Mesendoderm (in vitro differentiated cells): Measurements from ENCODE around the gene UHRF2.

Experiments used
- DNase-seq: peaks from one replicate; pipeline ENCODE4 v3.0.0; 2013
- H2AK5ac ChIP-seq: 2 replicates; pipeline ENCODE4 v1.6.1; 2013; ENCODE audit warnings: low read length, inconsistent platforms
- H2BK120ac ChIP-seq: 2 replicates; pipeline ENCODE4 v1.6.1; 2013; ENCODE audit warnings: low read depth, mild to moderate bottlenecking, low read length, moderate library complexity, mixed read lengths
- H2BK15ac ChIP-seq: replicated peaks from 2 replicates; pipeline ENCODE4 v1.6.1; 2013; ENCODE audit warnings: low read depth, mild to moderate bottlenecking, moderate library complexity
- H2BK5ac ChIP-seq: 2 replicates; pipeline ENCODE4 v1.6.1; 2013; ENCODE audit warnings: low read length, inconsistent platforms
- H3K18ac ChIP-seq: 2 replicates; pipeline ENCODE4 v1.6.1; 2013; ENCODE audit warnings: mild to moderate bottlenecking, low read length, mixed read lengths
- H3K23ac ChIP-seq: one replicate; pipeline ENCODE4 v1.6.1; 2013; ENCODE audit warnings: low read length
- H3K27ac ChIP-seq: 2 replicates; pipeline ENCODE4 v1.5.1; 2013; ENCODE audit warnings: low read depth, mild to moderate bottlenecking, inconsistent platforms, low read length, moderate library complexity
- H3K27me3 ChIP-seq: 2 replicates; pipeline ENCODE4 v1.6.1; 2013; ENCODE audit warnings: low read length, control low read depth, mild to moderate bottlenecking, inconsistent platforms; ENCODE audit not compliant: insufficient read depth, poor library complexity
- H3K36me3 ChIP-seq: 2 replicates; pipeline ENCODE4 v1.6.1; 2013; ENCODE audit warnings: low read length, inconsistent platforms; ENCODE audit not compliant: control insufficient read depth, insufficient read depth
- H3K4ac ChIP-seq: one replicate; pipeline ENCODE4 v1.6.1; 2013; ENCODE audit warnings: low read depth, mild to moderate bottlenecking, low read length, moderate library complexity
- H3K4me1 ChIP-seq: 2 replicates; pipeline ENCODE4 v1.6.1; 2013; ENCODE audit warnings: low read depth, low read length, inconsistent platforms; ENCODE audit not compliant: control insufficient read depth
- H3K4me2 ChIP-seq: 2 replicates; pipeline ENCODE4 v1.6.1; 2013; ENCODE audit warnings: low read length
- H3K4me3 ChIP-seq: 2 replicates; pipeline ENCODE4 v1.5.1; 2013; ENCODE audit warnings: mild to moderate bottlenecking, low read length
- H3K56ac ChIP-seq: one replicate; pipeline ENCODE4 v1.6.1; 2013; ENCODE audit warnings: low read length
- H3K79me1 ChIP-seq: 2 replicates; pipeline ENCODE4 v1.6.1; 2013; ENCODE audit warnings: low read length, inconsistent platforms
- H3K79me2 ChIP-seq: 2 replicates; pipeline ENCODE4 v1.6.1; 2013; ENCODE audit warnings: mild to moderate bottlenecking, low read length; ENCODE audit not compliant: control insufficient read depth, insufficient read depth
- H3K9ac ChIP-seq: 2 replicates; pipeline ENCODE4 v1.6.1; 2013; ENCODE audit warnings: low read length, inconsistent platforms
- H4K5ac ChIP-seq: one replicate; pipeline ENCODE4 v1.6.1; 2013; ENCODE audit warnings: low read length
- H4K8ac ChIP-seq: one replicate; pipeline ENCODE4 v1.6.1; 2013; ENCODE audit warnings: low read depth, mild to moderate bottlenecking, control low read depth, low read length, moderate library complexity
- WGBS: extraction: QIAGEN DNeasy Blood & Tissue Kit; methylation state at CpG from one replicate; pipeline ENCODE4 v1.1.7; 2013; ENCODE audit warnings: low lambda C conversion rate, missing lambda C conversion rate; ENCODE audit not compliant: insufficient coverage; ENCODE audit errors: extremely low coverage; 5-methylcytosine and 5-hydroxymethylcytosine counted together

Gene UHRF2

GRCh38 chr9:6498982-6499381 is 86.0 kb downstream of the UHRF2 start:
- H4K8ac ChIP-seq = no peak overlapping the region
- no peak overlapping the region for H3K23ac ChIP-seq
- H2BK120ac ChIP-seq = no peak overlapping the region
- no peak overlapping the region for H2BK5ac ChIP-seq
- peaks cover 4% of the 10 kb centered on the region for H3K36me3 ChIP-seq
- DNase-seq = no peak
- H3K4me1 ChIP-seq = no peaks in the 10 kb centered on the region
- no peak overlapping the region for H2AK5ac ChIP-seq
- no peak overlapping the region for H3K27ac ChIP-seq
- H3K79me2 ChIP-seq = no peaks in the 10 kb centered on the region
- H3K4ac ChIP-seq = no peak overlapping the region
- no peak overlapping the region for H4K5ac ChIP-seq
- H3K18ac ChIP-seq = no peak overlapping the region
- no peaks in the 10 kb centered on the region for H3K79me1 ChIP-seq
- no CpG with 5 or more reads among the region's 1 CpG for WGBS
- H3K4me3 ChIP-seq = no peak overlapping the region
- no peaks in the 10 kb centered on the region for H3K27me3 ChIP-seq
- H3K56ac ChIP-seq = no peak overlapping the region
- H3K9ac ChIP-seq = no peak overlapping the region
- H2BK15ac ChIP-seq = no peak overlapping the region
- H3K4me2 ChIP-seq = no peak overlapping the region

DNA sequence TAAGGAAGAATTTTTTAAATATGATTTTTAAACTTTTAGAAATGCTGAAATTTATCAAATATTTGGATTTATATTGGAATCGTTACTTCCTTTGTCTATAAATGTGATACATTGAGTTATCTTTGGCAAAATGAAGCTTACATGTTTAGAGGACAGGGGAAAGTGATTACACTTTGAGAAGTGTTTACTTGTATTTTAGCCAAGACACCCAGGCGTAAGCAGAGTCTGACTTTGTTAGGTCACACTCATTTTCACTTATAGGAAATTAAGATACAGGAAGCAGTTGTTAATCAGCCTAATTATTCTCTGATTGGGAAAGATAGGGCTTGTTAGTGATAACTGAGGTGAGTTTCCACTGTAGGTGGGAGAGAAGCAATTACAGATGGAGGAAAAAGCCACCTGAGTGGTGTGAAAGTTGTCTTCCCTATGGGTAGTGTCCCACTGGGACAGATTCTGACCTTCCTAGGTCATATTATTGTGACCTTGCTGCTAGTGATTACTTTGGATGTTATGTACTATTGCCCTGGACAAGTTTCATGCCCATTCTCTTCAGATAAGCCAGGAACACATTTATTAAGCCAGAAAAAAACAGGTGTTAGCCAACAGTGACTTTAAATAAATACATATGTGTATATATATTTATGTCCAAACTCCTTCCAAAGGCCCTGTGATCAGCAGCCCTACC is 88.7 kb downstream of the UHRF2 start:
- Histone ChIP-seq H4K5ac (no peak overlapping the region), H3K79me1 (no peaks in the 10 kb centered on the region), H2AK5ac (no peak overlapping the region), H3K9ac (no peak overlapping the region), H2BK120ac (no peak overlapping the region), H3K23ac (no peak overlapping the region), H3K27ac (no peak overlapping the region), H4K8ac (no peak overlapping the region), H3K4me2 (no peak overlapping the region), H3K4me1 (no peaks in the 10 kb centered on the region), H3K4ac (no peak overlapping the region), H3K56ac (no peak overlapping the region), H3K79me2 (no peaks in the 10 kb centered on the region), H3K18ac (no peak overlapping the region), H2BK15ac (no peak overlapping the region), H2BK5ac (no peak overlapping the region), H3K27me3 (no peaks in the 10 kb centered on the region), H3K4me3 (no peak overlapping the region), H3K36me3 (peaks cover 5% of the 10 kb centered on the region)
- WGBS = 100% methylated on average over 1 of the region's 2 CpGs
- DNase-seq = peak; percentile 35

DNA sequence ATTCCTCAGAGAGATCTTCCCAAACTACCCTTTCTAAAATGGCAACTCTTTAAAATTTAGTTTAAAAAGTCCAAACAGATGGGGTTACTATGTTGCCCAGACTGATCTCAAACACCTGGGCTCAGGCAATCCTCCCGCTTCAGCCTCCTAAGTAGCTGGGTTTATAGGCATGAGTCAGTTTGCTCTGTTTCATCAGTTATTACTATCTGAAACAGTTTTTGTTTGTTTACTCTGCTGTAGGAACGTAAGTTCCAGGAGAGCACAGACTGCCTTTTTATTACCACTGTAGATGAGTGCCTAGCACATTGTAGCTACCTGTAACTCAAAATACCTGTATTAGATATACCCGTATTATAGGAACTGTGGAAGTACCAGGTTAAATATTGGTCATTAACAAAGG is 89.4 kb downstream of the UHRF2 start:
- H4K8ac ChIP-seq = no peak overlapping the region

DNA sequence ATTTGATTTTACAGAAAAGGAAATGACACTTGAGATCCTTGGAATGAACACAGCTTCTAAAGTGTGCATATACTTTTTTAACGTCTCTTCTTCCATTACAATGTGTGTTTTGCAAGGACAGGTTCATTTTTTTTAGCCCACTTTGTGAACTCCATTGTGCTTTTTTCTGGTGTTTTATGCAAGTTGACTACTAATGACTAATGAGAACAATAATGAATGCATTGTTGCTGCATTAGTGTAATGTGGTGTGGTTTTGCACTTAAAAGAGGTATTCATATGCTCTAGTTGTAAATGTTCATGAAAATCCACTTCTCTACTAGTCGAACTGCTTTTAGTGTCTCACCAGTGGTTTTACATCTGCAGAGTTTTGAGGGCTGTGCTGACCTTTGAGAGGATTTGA is 93.6 kb downstream of the UHRF2 start:
- DNase-seq = no peak
- H3K9ac ChIP-seq = no peak overlapping the region
- no peak overlapping the region for H3K4me3 ChIP-seq
- H3K36me3 ChIP-seq = peaks cover 4% of the 10 kb centered on the region
- H2BK5ac ChIP-seq = no peak overlapping the region
- no peak overlapping the region for H2AK5ac ChIP-seq
- no peaks in the 10 kb centered on the region for H3K79me2 ChIP-seq
- H3K18ac ChIP-seq = no peak overlapping the region
- no peak overlapping the region for H4K8ac ChIP-seq
- H3K4me1 ChIP-seq = no peaks in the 10 kb centered on the region
- H3K56ac ChIP-seq = no peak overlapping the region
- no peak overlapping the region for H4K5ac ChIP-seq
- H3K4me2 ChIP-seq = no peak overlapping the region
- H3K4ac ChIP-seq = no peak overlapping the region
- no peak overlapping the region for H3K27ac ChIP-seq
- H3K23ac ChIP-seq = no peak overlapping the region
- H3K27me3 ChIP-seq = no peaks in the 10 kb centered on the region
- WGBS = no CpG with 5 or more reads among the region's 2 CpGs
- H2BK15ac ChIP-seq = no peak overlapping the region
- H2BK120ac ChIP-seq = no peak overlapping the region
- no peaks in the 10 kb centered on the region for H3K79me1 ChIP-seq

More for the DNA sequence above, 89.4 kb downstream of the UHRF2 start:
- H3K18ac ChIP-seq = no peak overlapping the region
- no peak overlapping the region for H4K5ac ChIP-seq
- H2AK5ac ChIP-seq = no peak overlapping the region
- no peak overlapping the region for H3K27ac ChIP-seq
- H2BK5ac ChIP-seq = no peak overlapping the region
- DNase-seq = no peak
- no peak overlapping the region for H3K56ac ChIP-seq
- no peaks in the 10 kb centered on the region for H3K79me1 ChIP-seq
- H3K4me1 ChIP-seq = no peaks in the 10 kb centered on the region
- no peak overlapping the region for H2BK15ac ChIP-seq
- H3K27me3 ChIP-seq = no peaks in the 10 kb centered on the region
- H3K4ac ChIP-seq = no peak overlapping the region
- no peak overlapping the region for H3K23ac ChIP-seq
- H3K36me3 ChIP-seq = peaks cover 5% of the 10 kb centered on the region
- H3K4me3 ChIP-seq = no peak overlapping the region
- H3K79me2 ChIP-seq = no peaks in the 10 kb centered on the region
- no peak overlapping the region for H2BK120ac ChIP-seq
- no peak overlapping the region for H3K9ac ChIP-seq
- H3K4me2 ChIP-seq = no peak overlapping the region
- no CpG with 5 or more reads among the region's 3 CpGs for WGBS

DNA sequence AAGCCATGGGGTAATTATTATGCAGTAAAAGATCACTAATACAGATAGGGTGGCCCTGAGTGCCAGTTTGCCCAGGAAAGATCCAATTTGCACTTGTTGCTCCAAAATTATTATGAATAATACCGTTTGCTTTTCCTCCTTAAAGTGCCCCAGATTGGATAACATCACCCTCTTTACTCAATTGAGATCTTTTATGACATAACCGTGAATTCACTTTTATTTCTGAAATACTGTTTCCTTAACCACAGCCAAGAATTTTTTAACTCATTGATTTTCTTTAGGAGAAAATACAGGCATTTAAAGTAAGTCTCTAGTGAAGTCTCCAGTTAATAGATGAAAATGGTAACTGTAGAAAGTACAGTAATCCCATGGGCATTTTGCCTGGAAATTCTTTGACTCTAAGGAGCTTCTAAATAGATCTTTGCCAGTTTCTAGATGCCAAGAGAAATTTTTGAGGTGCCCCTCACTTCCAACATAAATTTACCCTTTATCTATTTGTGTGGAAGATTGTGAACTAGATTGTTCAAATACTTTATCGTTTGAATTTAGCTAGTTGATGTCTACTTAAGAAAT is 99.2 kb downstream of the UHRF2 start:
- Histone ChIP-seq H3K4me1 (no peaks in the 10 kb centered on the region), H3K27me3 (no peaks in the 10 kb centered on the region), H2BK120ac (no peak overlapping the region), H4K5ac (no peak overlapping the region), H3K18ac (no peak overlapping the region), H3K4ac (no peak overlapping the region), H2BK15ac (no peak overlapping the region), H3K4me3 (no peak overlapping the region), H3K56ac (no peak overlapping the region), H2BK5ac (no peak overlapping the region), H3K23ac (no peak overlapping the region), H3K4me2 (no peak overlapping the region), H3K79me1 (no peaks in the 10 kb centered on the region), H4K8ac (no peak overlapping the region), H3K9ac (no peak overlapping the region), H3K27ac (no peak overlapping the region), H2AK5ac (no peak overlapping the region), H3K79me2 (no peaks in the 10 kb centered on the region), H3K36me3 (no peaks in the 10 kb centered on the region)
- DNase-seq = no peak
- WGBS = no CpG with 5 or more reads among the region's 3 CpGs

GRCh38 chr9:6522263-6522662 is 109.3 kb downstream of the UHRF2 start:
- Histone ChIP-seq H2BK15ac (no peak overlapping the region), H3K4ac (no peak overlapping the region), H3K4me3 (no peak overlapping the region), H3K27ac (no peak overlapping the region), H3K4me1 (no peaks in the 10 kb centered on the region), H4K8ac (no peak overlapping the region), H3K18ac (no peak overlapping the region), H2BK5ac (no peak overlapping the region), H3K79me2 (no peaks in the 10 kb centered on the region), H3K36me3 (no peaks in the 10 kb centered on the region), H3K56ac (no peak overlapping the region), H2AK5ac (no peak overlapping the region), H3K23ac (no peak overlapping the region), H3K79me1 (no peaks in the 10 kb centered on the region), H2BK120ac (no peak overlapping the region), H3K4me2 (no peak overlapping the region), H4K5ac (no peak overlapping the region), H3K27me3 (no peaks in the 10 kb centered on the region), H3K9ac (no peak overlapping the region)
- no peak for DNase-seq
- WGBS = 100% methylated on average over 1 of the region's 4 CpGs
